ENCODE results near the gene FAM217B. TPM values are rescaled to one million over a fixed set of nuclear protein-coding genes. Genes with fewer than 3 reads are reported as not detected.

The FAM217B gene
- total RNA-seq, 1 donor from 2014 or later = 5.8 TPM

DNA sequence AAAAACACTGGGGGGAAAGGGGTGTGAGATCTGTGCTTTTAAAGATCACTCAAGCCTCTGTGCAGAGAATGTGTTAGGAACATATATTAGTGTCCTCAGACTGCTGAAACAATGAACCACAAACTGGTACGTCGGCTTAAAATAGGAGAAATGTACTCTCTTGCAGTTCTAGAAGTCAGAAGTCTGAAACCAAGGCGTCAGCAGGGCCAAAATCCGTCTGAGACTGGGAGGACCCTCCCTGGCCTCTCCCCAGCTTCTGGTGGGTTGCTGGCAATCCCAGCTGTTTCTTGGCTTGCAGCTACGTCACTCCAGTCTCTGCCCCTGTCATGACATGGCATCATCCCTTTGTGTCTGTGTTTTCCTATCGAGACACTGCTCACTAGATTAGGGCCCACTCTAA, 22.0 kb downstream of the FAM217B start:
- Mint-ChIP-seq H3K4me3 (no peak overlapping the region), H3K9me3 (no peaks in the 10 kb centered on the region), H3K27me3 (ENCODE audit: insufficient read depth, low read depth) (peaks cover 2% of the 10 kb centered on the region), H3K27ac (no peak overlapping the region), H3K4me1 (peaks cover 14% of the 10 kb centered on the region), H3K36me3 (no peaks in the 10 kb centered on the region)
- no peak overlapping the region for H3K9ac ChIP-seq
- H3K36me3 ChIP-seq = no peaks in the 10 kb centered on the region
- no peak overlapping the region for H3K27ac ChIP-seq
- H3K27me3 ChIP-seq = no peaks in the 10 kb centered on the region
- no peaks in the 10 kb centered on the region for H3K9me3 ChIP-seq (ENCODE audit: low read depth)
- no peaks in the 10 kb centered on the region for H4K20me1 ChIP-seq (ENCODE audit: low read depth)
- H2AFZ ChIP-seq (replicated peaks) = no peak overlapping the region
- H3K4me1 ChIP-seq = peaks cover 12% of the 10 kb centered on the region
- H3K4me3 ChIP-seq = no peak overlapping the region
- H3K79me2 ChIP-seq (ENCODE audit: low read depth) = no peaks in the 10 kb centered on the region
- H3K4me2 ChIP-seq = no peak overlapping the region
- no peak for TF ChIP-seq EZH2 (IDR thresholded peaks at IDR 0.05)
- TF ChIP-seq, protein P1, sequence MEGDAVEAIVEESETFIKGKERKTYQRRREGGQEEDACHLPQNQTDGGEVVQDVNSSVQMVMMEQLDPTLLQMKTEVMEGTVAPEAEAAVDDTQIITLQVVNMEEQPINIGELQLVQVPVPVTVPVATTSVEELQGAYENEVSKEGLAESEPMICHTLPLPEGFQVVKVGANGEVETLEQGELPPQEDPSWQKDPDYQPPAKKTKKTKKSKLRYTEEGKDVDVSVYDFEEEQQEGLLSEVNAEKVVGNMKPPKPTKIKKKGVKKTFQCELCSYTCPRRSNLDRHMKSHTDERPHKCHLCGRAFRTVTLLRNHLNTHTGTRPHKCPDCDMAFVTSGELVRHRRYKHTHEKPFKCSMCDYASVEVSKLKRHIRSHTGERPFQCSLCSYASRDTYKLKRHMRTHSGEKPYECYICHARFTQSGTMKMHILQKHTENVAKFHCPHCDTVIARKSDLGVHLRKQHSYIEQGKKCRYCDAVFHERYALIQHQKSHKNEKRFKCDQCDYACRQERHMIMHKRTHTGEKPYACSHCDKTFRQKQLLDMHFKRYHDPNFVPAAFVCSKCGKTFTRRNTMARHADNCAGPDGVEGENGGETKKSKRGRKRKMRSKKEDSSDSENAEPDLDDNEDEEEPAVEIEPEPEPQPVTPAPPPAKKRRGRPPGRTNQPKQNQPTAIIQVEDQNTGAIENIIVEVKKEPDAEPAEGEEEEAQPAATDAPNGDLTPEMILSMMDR (IDR thresholded peaks at IDR 0.05) = no peak
- TF ChIP-seq EZH2phosphoT487 (IDR thresholded peaks at IDR 0.05) = no peak
- DNase-seq (ENCODE audit: low spot score) = no peak
- H3F3A ChIP-seq (ENCODE audit: low read depth) = no peaks in the 10 kb centered on the region

DNA sequence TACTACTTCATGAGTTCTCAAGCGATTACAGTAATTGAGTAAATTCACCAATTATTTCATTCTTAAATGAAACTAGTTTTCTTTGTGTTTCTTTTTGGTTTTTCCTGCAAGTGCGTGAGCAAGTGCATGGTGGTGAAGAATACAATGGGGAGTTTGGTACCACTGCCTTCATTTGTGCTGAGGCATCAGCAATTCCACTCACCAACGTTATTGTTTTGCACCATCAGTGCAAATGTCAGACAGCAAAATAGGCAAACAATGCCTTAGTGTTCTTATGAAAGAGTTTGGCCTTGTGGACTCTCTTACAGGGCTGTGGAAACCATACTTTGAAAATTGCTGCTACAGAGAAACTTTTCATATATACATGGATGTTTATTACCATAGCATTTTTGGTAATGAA, 26.2 kb downstream of the FAM217B start:
- Histone ChIP-seq H3K79me2 (ENCODE audit: low read depth) (no peaks in the 10 kb centered on the region), H4K20me1 (ENCODE audit: low read depth) (no peaks in the 10 kb centered on the region), H3K9ac (no peak overlapping the region), H3F3A (ENCODE audit: low read depth) (no peaks in the 10 kb centered on the region), H3K4me3 (no peak overlapping the region), H2AFZ (replicated peaks) (no peak overlapping the region), H3K27ac (no peak overlapping the region), H3K36me3 (no peaks in the 10 kb centered on the region), H3K4me1 (no peaks in the 10 kb centered on the region), H3K27me3 (no peaks in the 10 kb centered on the region), H3K9me3 (ENCODE audit: low read depth) (no peaks in the 10 kb centered on the region), H3K4me2 (no peak overlapping the region)
- Mint-ChIP-seq H3K4me1 (no peaks in the 10 kb centered on the region), H3K9me3 (no peaks in the 10 kb centered on the region), H3K4me3 (no peak overlapping the region), H3K27me3 (ENCODE audit: insufficient read depth, low read depth) (no peaks in the 10 kb centered on the region), H3K27ac (no peak overlapping the region), H3K36me3 (no peaks in the 10 kb centered on the region)
- TF ChIP-seq EZH2 (IDR thresholded peaks at IDR 0.05) = no peak
- TF ChIP-seq EZH2phosphoT487 (IDR thresholded peaks at IDR 0.05) = no peak
- TF ChIP-seq, protein P1 (IDR thresholded peaks at IDR 0.05) = no peak
- DNase-seq (ENCODE audit: low spot score) = no peak

DNA sequence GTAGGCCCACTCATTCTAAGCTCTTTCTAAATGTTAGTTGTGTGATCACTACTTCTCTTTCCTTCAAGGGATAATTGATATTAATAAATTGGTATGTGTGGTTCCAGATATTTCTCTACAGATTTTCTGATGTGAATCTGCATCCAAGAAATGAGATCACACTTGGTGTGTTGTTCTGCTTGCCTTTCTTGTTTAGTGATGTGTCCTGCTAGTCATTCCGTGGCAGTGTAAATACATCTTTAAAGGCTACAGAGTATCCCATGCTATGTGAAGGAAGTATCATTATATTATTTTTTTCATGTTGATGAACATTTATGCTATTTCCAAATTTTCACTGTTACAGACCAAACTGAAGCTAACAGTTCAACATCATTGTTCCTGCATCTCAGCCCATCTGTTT, 31.2 kb downstream of the FAM217B start:
- Histone ChIP-seq H3K9ac (no peak overlapping the region), H3K9me3 (ENCODE audit: low read depth) (no peaks in the 10 kb centered on the region), H3K27me3 (no peaks in the 10 kb centered on the region), H4K20me1 (ENCODE audit: low read depth) (no peaks in the 10 kb centered on the region), H2AFZ (replicated peaks) (no peak overlapping the region), H3K27ac (no peak overlapping the region), H3K4me1 (no peaks in the 10 kb centered on the region), H3K4me3 (no peak overlapping the region), H3K36me3 (no peaks in the 10 kb centered on the region), H3K4me2 (no peak overlapping the region), H3F3A (ENCODE audit: low read depth) (no peaks in the 10 kb centered on the region), H3K79me2 (ENCODE audit: low read depth) (no peaks in the 10 kb centered on the region)
- no peak for TF ChIP-seq EZH2 (IDR thresholded peaks at IDR 0.05)
- TF ChIP-seq, protein P1 (IDR thresholded peaks at IDR 0.05) = no peak
- no peak for TF ChIP-seq EZH2phosphoT487 (IDR thresholded peaks at IDR 0.05)
- Mint-ChIP-seq H3K4me1 (peaks cover 1% of the 10 kb centered on the region), H3K27ac (no peak overlapping the region), H3K36me3 (no peaks in the 10 kb centered on the region), H3K4me3 (no peak overlapping the region), H3K9me3 (no peaks in the 10 kb centered on the region), H3K27me3 (ENCODE audit: insufficient read depth, low read depth) (no peaks in the 10 kb centered on the region)
- DNase-seq (ENCODE audit: low spot score) = no peak

All from neural progenitor cell (in vitro differentiated cells).